HepG2 (cell line): ENCODE results near the gene SND1. TPM values are rescaled to one million over a fixed set of nuclear protein-coding genes. Genes with fewer than 3 reads are reported as not detected.

Source experiments
- ATAC-seq: fragments of 200-7000 bp; cut with Tn5 transposase; 3 replicates; pipeline ENCODE4 v1.9.1; 2020; ENCODE audit warnings: mild to moderate bottlenecking, moderate library complexity
- BruUV-seq: library from RNA; stranded (reverse); fragments of 400-500 nt; replicated peaks from 2 replicates; lab custom pipeline; 2021; lab: Mats Ljungman, UMichigan
- CTCF ChIA-PET: fragments of 300-600 bp; formaldehyde crosslinking; extraction: SDS; loops from one replicate; lab custom pipeline; 2021; ENCODE audit warnings: low total read pairs, inconsistent platforms, low intra/inter-chr PET ratio; lab: Yijun Ruan, JAX
- POLR2A ChIA-PET: fragments of 350-600 bp; sonication (Branson Sonifier 250); formaldehyde crosslinking; loops from one replicate; lab custom pipeline; 2020; ENCODE audit warnings: antibody characterized with exemption, inconsistent platforms; lab: Yijun Ruan, JAX
- DNase-seq: peaks from one replicate; pipeline ENCODE4 v3.0.0-alpha.2; 2015; ENCODE audit warnings: low spot score
- FAIRE-seq: peaks from 3 replicates; lab custom pipeline; 2011; peaks lifted over from hg19 to GRCh38; lab: Jason Lieb, UNC
- H2AFZ ChIP-seq: one replicate; pipeline ENCODE4 v1.6.1; 2011; ENCODE audit warnings: low read length, inconsistent platforms
- H3K27ac ChIP-seq: fragments of 300-600 bp; 3 replicates; pipeline ENCODE4 v1.8.0; 2011; ENCODE audit warnings: mixed run types, mild to moderate bottlenecking, mixed read lengths, low read length, inconsistent platforms; ENCODE audit not compliant: insufficient read depth; ENCODE audit errors: extremely low read length
- H3K27me3 ChIP-seq, 2 experiments: fragments of 200-600 bp in 1 of 2; 2 replicates in 1 of 2; 3 replicates in 1 of 2; pipeline versions ENCODE4 v1.6.0 to v1.8.0; 2011; ENCODE audit warnings: low read length in 2 of 2, mild to moderate bottlenecking in 2 of 2, moderate library complexity in 2 of 2, inconsistent platforms in 1 of 2; ENCODE audit not compliant: insufficient read depth in 2 of 2, control insufficient read depth in 1 of 2
- H3K36me3 ChIP-seq, 2 experiments: fragments of 200-600 bp in 1 of 2; replicated peaks in 1 of 2; 2 replicates in 1 of 2; 3 replicates in 1 of 2; pipeline versions ENCODE4 v1.5.1 to v1.8.0; 2011; ENCODE audit warnings: low read length in 2 of 2, inconsistent platforms in 1 of 2; ENCODE audit not compliant: insufficient read depth in 2 of 2, control insufficient read depth in 1 of 2
- H3K4me1 ChIP-seq: 2 replicates; pipeline ENCODE4 v1.5.1; 2012; ENCODE audit warnings: low read length, inconsistent platforms; ENCODE audit not compliant: insufficient read depth
- H3K4me2 ChIP-seq: 2 replicates; pipeline ENCODE4 v1.6.0; 2011; ENCODE audit warnings: low read depth, low read length, inconsistent platforms
- H3K4me3 ChIP-seq, 3 experiments: fragments of 200-600 bp in 1 of 3; sonication (generic), shearing (Covaris generic) in 1 of 3; replicated peaks in 1 of 3; 2 replicates each; pipeline ENCODE4 v1.5.1; 2011 to 2016; ENCODE audit warnings: low read length in 3 of 3, inconsistent platforms in 2 of 3, low read depth in 2 of 3, mild to moderate bottlenecking in 2 of 3, control low read depth in 1 of 3, mixed read lengths in 1 of 3; ENCODE audit not compliant: insufficient read depth in 1 of 3
- H3K79me2 ChIP-seq: one replicate; pipeline ENCODE4 v1.6.1; 2011; ENCODE audit warnings: low read length, inconsistent platforms; ENCODE audit not compliant: insufficient read depth
- H3K9ac ChIP-seq: 2 replicates; pipeline ENCODE4 v1.6.0; 2011; ENCODE audit warnings: mild to moderate bottlenecking, low read depth, low read length, inconsistent platforms; ENCODE audit not compliant: insufficient read depth
- H3K9me3 ChIP-seq: 2 replicates; pipeline ENCODE4 v1.5.1; 2012; ENCODE audit warnings: mild to moderate bottlenecking, low read length
- H4K20me1 ChIP-seq: 2 replicates; pipeline ENCODE4 v1.6.0; 2011; ENCODE audit warnings: inconsistent platforms, mild to moderate bottlenecking, low read length, moderate library complexity; ENCODE audit not compliant: insufficient read depth
- HNRNPUL1 ChIP-seq: fragments of 200-400 bp; formaldehyde crosslinking; IDR thresholded peaks from 2 replicates; pipeline ENCODE4 v1.6.1; 2017; ENCODE audit warnings: low read depth, mild to moderate bottlenecking, low read length, moderate library complexity
- MAFF ChIP-seq: IDR thresholded peaks from 2 replicates; pipeline ENCODE4 v1.6.1; 2011; ENCODE audit warnings: low read depth, low read length, improper control_type of control experiment
- MAFK ChIP-seq, 2 experiments: IDR thresholded peaks in 1 of 2; conservative IDR thresholded peaks in 1 of 2; 2 replicates each; pipeline ENCODE4 v1.6.1; 2011; ENCODE audit warnings: improper control_type of control experiment in 2 of 2, low read length in 2 of 2
- RBM22 ChIP-seq: fragments of 200-400 bp; formaldehyde crosslinking; optimal IDR thresholded peaks from 2 replicates; pipeline ENCODE3; 2017; ENCODE audit warnings: mild to moderate bottlenecking, low read length, moderate library complexity
- WGBS: methylation state at CpG from one replicate; pipeline ENCODE4 v1.1.6; 2017; ENCODE audit warnings: low lambda C conversion rate; 5-methylcytosine and 5-hydroxymethylcytosine counted together
- in situ Hi-C: cut with HindIII; loops from 2 replicates; pipeline ENCODE4 v1.10.0; 2017; ENCODE audit warnings: low pct_unique_long_range_greater_than_20kb; ENCODE audit not compliant: extremely low pct_ligation_motif_present
- intact Hi-C: fragments of 100-400 bp; cut with micrococcal nuclease; formaldehyde crosslinking; loops from one replicate; pipeline ENCODE4 v1.10.0; 2022; ENCODE audit not compliant: unreplicated experiment
- polyA plus RNA-seq, 8 experiments: library from polyadenylated mRNA; depleted of rRNA in 3 of 8; stranded (reverse) in 7 of 8; unstranded in 1 of 8; fragments of >200 nt; fragmentation: Illumina TruSeq in 4 of 8; extraction: Trizol in 4 of 8; gene quantifications; 2 replicates each; pipeline versions ENCODE4 v1.2.1 to v1.2.3, GENCODE V29; 2011 to 2016; ENCODE audit warnings: low read depth in 4 of 8, missing spikeins in 1 of 8, mixed read lengths in 1 of 8; ENCODE audit not compliant: insufficient read depth in 1 of 8
- total RNA-seq, 5 experiments: library from RNA; depleted of rRNA; stranded (reverse); fragments of >200 nt; fragmentation: Illumina TruSeq; extraction: Trizol; gene quantifications; 2 replicates each; pipeline ENCODE4 v1.2.3, GENCODE V29; 2016; ENCODE audit warnings: low read depth in 1 of 5
- TF ChIP-seq, protein P1 (sequence below): sonication (generic); formaldehyde crosslinking; IDR thresholded peaks from 2 replicates; pipeline ENCODE4 v1.4.0; 2020; ENCODE audit warnings: missing genetic modification reagents, borderline replicate concordance
- TF ChIP-seq, protein P2 (sequence below): IDR thresholded peaks from 2 replicates; pipeline ENCODE4 v1.6.1; 2016; ENCODE audit warnings: missing biosample characterization, missing genetic modification reagents, low read depth
- TF ChIP-seq, protein P3 (sequence below): IDR thresholded peaks from 2 replicates; pipeline ENCODE4 v1.6.1; 2016; ENCODE audit warnings: missing genetic modification reagents, missing compliant biosample characterization
- TF ChIP-seq, protein P4 (sequence below): sonication (generic); formaldehyde crosslinking; IDR thresholded peaks from 2 replicates; pipeline ENCODE4 v1.8.0; 2022; ENCODE audit warnings: mild to moderate bottlenecking, missing genetic modification reagents, borderline replicate concordance

SND1 gene
- total and polyA plus RNA-seq, 2 of the 13 experiments (the other 11 are each of a cell fraction or from before 2014, with no cell fraction given): 110 to 182 TPM

DNA sequence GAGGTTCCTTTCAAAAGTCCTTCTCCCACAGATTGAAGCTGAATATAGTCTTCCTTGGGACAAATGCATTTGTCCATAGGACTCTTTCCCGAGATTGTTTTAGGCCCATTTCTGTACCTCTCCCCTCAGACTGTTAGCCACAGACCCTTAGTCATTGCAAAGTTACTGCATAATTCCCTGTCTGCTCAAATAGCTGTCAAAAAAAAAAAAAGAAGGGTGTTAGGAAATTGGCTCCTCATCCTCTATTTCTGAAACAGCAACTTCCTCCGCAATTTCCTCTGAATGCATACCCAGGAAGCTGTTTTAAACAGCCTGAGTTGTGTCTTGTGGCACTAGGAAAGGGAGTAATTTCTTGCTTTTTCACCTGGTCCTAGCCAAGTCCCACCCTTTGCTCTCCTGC, 373.8 kb downstream of the SND1 start (continued):
- TF ChIP-seq, protein P1, sequence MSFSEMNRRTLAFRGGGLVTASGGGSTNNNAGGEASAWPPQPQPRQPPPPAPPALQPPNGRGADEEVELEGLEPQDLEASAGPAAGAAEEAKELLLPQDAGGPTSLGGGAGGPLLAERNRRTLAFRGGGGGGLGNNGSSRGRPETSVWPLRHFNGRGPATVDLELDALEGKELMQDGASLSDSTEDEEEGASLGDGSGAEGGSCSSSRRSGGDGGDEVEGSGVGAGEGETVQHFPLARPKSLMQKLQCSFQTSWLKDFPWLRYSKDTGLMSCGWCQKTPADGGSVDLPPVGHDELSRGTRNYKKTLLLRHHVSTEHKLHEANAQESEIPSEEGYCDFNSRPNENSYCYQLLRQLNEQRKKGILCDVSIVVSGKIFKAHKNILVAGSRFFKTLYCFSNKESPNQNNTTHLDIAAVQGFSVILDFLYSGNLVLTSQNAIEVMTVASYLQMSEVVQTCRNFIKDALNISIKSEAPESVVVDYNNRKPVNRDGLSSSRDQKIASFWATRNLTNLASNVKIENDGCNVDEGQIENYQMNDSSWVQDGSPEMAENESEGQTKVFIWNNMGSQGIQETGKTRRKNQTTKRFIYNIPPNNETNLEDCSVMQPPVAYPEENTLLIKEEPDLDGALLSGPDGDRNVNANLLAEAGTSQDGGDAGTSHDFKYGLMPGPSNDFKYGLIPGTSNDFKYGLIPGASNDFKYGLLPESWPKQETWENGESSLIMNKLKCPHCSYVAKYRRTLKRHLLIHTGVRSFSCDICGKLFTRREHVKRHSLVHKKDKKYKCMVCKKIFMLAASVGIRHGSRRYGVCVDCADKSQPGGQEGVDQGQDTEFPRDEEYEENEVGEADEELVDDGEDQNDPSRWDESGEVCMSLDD (CRISPR knock-in tag): no peak
- TF ChIP-seq, protein P2, sequence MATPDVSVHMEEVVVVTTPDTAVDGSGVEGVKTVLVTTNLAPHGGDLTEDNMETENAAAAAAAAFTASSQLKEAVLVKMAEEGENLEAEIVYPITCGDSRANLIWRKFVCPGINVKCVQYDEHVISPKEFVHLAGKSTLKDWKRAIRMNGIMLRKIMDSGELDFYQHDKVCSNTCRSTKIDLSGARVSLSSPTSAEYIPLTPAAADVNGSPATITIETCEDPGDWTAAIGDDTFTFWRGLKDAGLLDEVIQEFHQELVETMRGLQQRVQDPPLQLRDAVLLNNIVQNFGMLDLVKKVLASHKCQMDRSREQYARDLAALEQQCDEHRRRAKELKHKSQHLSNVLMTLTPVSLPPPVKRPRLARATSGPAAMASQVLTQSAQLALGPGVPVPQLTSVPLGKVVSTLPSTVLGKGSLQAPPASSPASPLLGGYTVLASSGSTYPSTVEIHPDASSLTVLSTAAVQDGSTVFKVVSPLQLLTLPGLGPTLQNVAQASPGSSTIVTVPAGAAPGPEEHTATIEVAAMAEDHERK (CRISPR knock-in tag): no peak
- TF ChIP-seq, protein P3, sequence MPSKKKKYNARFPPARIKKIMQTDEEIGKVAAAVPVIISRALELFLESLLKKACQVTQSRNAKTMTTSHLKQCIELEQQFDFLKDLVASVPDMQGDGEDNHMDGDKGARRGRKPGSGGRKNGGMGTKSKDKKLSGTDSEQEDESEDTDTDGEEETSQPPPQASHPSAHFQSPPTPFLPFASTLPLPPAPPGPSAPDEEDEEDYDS: no peak
- TF ChIP-seq, protein P4, sequence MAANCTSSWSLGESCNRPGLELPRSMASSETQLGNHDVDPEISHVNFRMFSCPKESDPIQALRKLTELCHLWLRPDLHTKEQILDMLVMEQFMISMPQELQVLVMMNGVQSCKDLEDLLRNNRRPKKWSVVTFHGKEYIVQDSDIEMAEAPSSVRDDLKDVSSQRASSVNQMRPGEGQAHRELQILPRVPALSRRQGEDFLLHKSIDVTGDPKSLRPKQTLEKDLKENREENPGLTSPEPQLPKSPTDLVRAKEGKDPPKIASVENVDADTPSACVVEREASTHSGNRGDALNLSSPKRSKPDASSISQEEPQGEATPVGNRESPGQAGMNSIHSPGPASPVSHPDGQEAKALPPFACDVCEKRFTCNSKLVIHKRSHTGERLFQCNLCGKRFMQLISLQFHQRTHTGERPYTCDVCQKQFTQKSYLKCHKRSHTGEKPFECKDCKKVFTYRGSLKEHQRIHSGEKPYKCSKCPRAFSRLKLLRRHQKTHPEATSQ (CRISPR knock-in tag): no peak

DNA sequence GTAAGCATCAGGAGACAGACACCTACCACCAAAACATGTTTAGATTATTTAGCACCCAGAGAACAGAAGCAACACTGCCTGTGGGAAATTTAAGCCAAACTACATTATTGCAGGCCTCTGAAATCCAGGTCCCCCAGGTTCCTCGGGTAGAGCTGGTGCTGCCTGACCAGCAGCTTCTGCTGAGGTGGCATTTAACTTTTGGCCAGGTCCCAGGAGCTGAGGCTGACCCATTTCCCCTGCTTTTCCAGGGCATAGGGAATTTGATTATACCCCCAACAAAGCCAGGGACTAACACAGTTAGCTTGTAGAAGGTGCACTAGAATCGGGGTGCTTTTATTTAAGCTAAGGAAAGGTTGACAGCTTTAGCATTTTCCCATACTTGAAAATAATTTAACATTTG, 374.6 kb downstream of the SND1 start:
- Histone ChIP-seq H3K27ac (no peak overlapping the region), H3K4me2 (no peak overlapping the region), H4K20me1 (0 out of 2 replicates have a peak, but pooled peaks cover 2% of the 10 kb centered on the region), H3K36me3 (peaks cover 16 to 42% of the 10 kb centered on the region in 2 experiments), H3K9ac (no peak overlapping the region), H3K4me3 (no peak overlapping the region), H3K27me3 (no peaks in the 10 kb centered on the region), H3K4me1 (no peaks in the 10 kb centered on the region), H3K9me3 (no peaks in the 10 kb centered on the region), H2AFZ (no peak overlapping the region), H3K79me2 (no peaks in the 10 kb centered on the region)
- intact Hi-C loops (no loop called here), in situ Hi-C loops (no loop called here)
- FAIRE-seq (no peak), ATAC-seq (no peak), DNase-seq (no peak)
- no TSS peak for BruUV-seq
- CTCF ChIA-PET: no interaction called here
- 95% methylated on average over 1 of the region's 2 CpGs for WGBS
- POLR2A ChIA-PET: no interaction called here
- TF ChIP-seq HNRNPUL1 (no peak), MAFF (0 out of 2 replicates have a peak, but pooled peaks have one; percentile 18), MAFK (conservative IDR thresholded peaks at IDR 0.05 in 1 of 2, IDR thresholded peaks at IDR 0.05 in 1 of 2; ENCODE audit: low read length in 2 of 2) (peak; percentile 44 to 68), RBM22 (peak; percentile 20)
- TF ChIP-seq, all 625 proteins: peak for 3
